Stimulated activated naive CD8-positive, alpha-beta T cell treated with anti-CD3 and anti-CD28 coated beads, Interleukin-15, Interleukin-2, amounts not matched to agents 100 U/mL and 50 U/mL, for 24 hours (primary cell): ENCODE measurements around the gene KCNMA1.

ENCODE experiments used
- ATAC-seq: fragments of 150-1000 bp; cut with Tn5 transposase; one replicate; pipeline ENCODE4 v1.10.0; 2021
- DNase-seq: peaks from one replicate; pipeline ENCODE4 v3.0.0; 2021

The KCNMA1 gene

GRCh38 chr10:77485847-77486246 is 151.8 kb downstream of the KCNMA1 start:
- no peak for DNase-seq
- ATAC-seq: no peak

- DNase-seq (no peak), ATAC-seq (no peak)
Measured at GRCh38 chr10:77482072-77482471, 155.5 kb downstream of the KCNMA1 start.

GRCh38 chr10:77479586-77479985 is 158.0 kb downstream of the KCNMA1 start:
- ATAC-seq: no peak
- no peak for DNase-seq

GRCh38 chr10:77478962-77479359 is 158.6 kb downstream of the KCNMA1 start:
- DNase-seq: no peak
- no peak for ATAC-seq

GRCh38 chr10:77478247-77478961 is 159.2 kb downstream of the KCNMA1 start:
- ATAC-seq (no peak), DNase-seq (no peak)

- ATAC-seq: no peak
- DNase-seq: no peak
Measured at GRCh38 chr10:77475522-77475921, 162.1 kb downstream of the KCNMA1 start.

- ATAC-seq (no peak), DNase-seq (no peak)
Measured at GRCh38 chr10:77474939-77475338, 162.7 kb downstream of the KCNMA1 start.

DNA sequence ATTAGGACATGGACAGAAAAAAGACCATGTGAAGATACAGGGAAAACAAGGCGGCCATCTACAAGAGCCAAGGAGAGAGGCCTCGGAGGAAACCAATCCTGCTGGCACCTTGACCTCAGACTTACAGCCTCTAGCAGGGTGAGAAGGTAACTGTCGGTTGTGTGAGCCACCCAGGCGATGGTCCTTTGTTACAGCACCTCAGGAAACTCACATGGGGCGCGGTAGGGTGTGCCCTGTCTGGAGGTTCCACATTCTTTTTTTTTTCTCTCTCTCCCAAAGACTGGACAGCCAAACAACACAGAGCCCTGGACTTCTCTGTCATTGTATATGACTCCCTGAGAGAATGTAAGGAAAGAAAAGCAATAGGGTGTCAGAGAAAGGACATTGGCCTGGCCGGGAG is 163.2 kb downstream of the KCNMA1 start:
- DNase-seq (no peak), ATAC-seq (no peak)

- DNase-seq (no peak), ATAC-seq (no peak)
Measured at GRCh38 chr10:77472146-77472545, 165.5 kb downstream of the KCNMA1 start.

- DNase-seq (no peak), ATAC-seq (no peak)
Measured at GRCh38 chr10:77471069-77471536, 166.5 kb downstream of the KCNMA1 start.

- DNase-seq (no peak), ATAC-seq (no peak)
Measured at GRCh38 chr10:77467422-77467963, 170.1 kb downstream of the KCNMA1 start.

DNA sequence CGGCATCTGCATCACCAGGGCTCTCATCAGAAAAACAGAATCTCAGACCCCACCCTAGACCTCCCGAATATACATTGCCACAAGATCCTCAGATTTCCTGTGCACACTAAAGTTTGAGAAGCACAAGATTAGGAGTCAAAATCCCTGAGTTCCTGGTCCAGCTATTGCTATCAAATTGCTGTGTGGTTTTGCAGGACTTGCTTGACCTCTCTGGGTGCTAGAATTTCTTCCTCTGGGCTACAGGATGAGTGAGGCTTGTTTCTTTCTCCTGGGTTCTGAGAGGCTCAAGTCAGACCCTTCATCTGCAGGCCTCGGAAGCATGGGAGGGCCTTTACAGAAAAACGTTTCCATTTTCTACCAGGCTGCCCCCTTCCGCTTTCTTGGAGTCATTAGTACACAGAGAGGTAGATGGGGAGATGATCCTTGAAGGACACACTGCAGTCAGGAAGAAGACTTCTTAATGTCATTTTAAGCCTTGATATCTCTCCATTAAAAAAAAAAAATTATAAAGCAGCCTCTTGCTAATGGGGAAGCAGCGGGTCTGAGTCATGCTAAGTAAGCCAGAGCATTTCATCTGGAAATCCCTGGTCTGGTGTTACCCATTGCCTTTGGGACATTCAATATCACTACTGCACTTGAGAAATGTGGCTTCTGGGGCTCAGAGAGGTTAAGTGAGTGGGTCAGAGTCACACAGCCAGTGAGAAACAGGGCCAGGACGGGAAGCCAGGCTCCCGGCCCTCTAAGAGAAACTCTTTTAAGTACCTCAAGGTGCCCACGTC is 173.5 kb downstream of the KCNMA1 start:
- ATAC-seq (no peak), DNase-seq (no peak)

DNA sequence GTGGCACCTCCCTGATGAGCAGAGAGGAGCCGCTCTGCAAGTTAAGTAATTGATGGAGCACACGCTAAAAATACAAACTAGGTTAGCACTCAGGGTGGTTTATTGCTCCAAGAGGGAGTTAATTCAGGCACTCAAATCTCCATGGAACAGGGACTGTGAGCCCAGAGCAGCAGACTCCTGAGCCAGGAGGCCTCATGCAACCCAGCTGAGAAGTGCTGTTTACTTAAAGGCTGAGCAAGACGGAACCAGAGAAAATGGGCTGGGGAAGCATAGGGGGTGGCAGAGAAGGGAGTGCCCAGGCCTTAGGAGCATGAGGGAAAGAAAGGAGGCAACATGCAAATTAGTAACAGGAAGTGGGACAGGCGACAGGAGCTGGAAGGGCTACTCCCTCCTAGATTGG is 174.1 kb downstream of the KCNMA1 start:
- DNase-seq (no peak), ATAC-seq (no peak)

GRCh38 chr10:77461636-77462296 is 175.8 kb downstream of the KCNMA1 start:
- DNase-seq (no peak), ATAC-seq (no peak)

- ATAC-seq (no peak), DNase-seq (no peak)
Measured at GRCh38 chr10:77459905-77460304, 177.7 kb downstream of the KCNMA1 start.

GRCh38 chr10:77458986-77459590 is 178.5 kb downstream of the KCNMA1 start:
- DNase-seq: no peak

DNA sequence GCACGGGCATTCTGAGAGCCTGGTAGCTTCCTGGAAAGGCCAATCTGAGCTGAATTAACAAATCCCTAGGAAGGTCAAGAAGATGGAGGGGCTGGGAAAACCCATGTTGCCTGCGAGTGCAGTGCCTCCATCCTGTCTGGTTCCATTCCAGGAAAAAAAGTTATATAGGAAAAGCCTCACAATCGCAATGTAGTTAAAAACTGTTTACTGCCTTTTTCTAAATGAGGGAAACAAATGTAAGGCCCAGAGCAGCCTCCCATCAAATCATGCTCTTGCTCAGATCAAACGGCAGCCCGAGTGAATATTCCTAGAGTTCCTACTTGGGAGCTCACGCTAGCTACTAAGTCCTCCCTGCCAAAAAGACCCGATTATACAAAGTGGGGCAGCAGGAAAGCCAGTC is 179.9 kb downstream of the KCNMA1 start:
- ATAC-seq: no peak
- DNase-seq: no peak

More at GRCh38 chr10:77458986-77459590, 178.5 kb downstream of the KCNMA1 start:
- no peak for ATAC-seq

GRCh38 chr10:77457266-77457665 is 180.3 kb downstream of the KCNMA1 start:
- no peak for ATAC-seq
- no peak for DNase-seq

GRCh38 chr10:77456414-77456813 is 181.2 kb downstream of the KCNMA1 start:
- ATAC-seq: no peak

GRCh38 chr10:77455561-77455960 is 182.0 kb downstream of the KCNMA1 start:
- no peak for ATAC-seq
- no peak for DNase-seq

More at GRCh38 chr10:77456414-77456813, 181.2 kb downstream of the KCNMA1 start:
- no peak for DNase-seq

- no peak for ATAC-seq
Measured at GRCh38 chr10:77452952-77453564, 184.6 kb downstream of the KCNMA1 start.

DNA sequence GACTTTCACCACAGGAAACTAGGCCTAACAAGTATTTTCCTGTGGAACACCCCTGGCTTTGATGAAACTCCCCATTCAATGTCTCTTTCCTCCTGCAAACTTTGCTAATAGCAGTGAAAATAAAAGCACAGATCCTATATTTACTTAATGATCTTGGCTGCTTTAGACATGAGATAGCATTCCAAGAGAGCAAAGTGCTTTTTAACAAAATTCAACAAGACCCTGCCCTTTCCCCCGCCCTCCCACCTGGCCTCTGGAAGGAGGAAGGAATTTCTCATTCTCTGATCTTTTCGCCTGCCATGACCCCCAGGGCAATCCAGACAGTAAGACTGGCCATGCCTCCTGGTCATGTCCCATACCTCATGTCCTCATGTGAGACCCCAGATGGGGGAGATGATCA is 185.7 kb downstream of the KCNMA1 start:
- ATAC-seq (no peak), DNase-seq (no peak)

More at GRCh38 chr10:77452952-77453564, 184.6 kb downstream of the KCNMA1 start:
- no peak for DNase-seq
